GM12864 (cell line): Measurements from ENCODE around the gene ZBTB47.

ENCODE experiments used
- DNase-seq: peaks from one replicate; pipeline ENCODE4 v3.0.0-alpha.2; 2011; ENCODE audit warnings: low read depth
- H3K4me3 ChIP-seq: 2 replicates; pipeline ENCODE4 v1.5.1; 2011; ENCODE audit warnings: mild to moderate bottlenecking, low read depth, low read length, control low read depth
- TF ChIP-seq, protein P1 (sequence below): IDR thresholded peaks from 2 replicates; pipeline ENCODE4 v1.5.1; 2011; ENCODE audit warnings: low read depth, mild to moderate bottlenecking, moderate library complexity, low read length, control low read depth, inconsistent platforms; ENCODE audit errors: missing control alignments

Gene ZBTB47

DNA sequence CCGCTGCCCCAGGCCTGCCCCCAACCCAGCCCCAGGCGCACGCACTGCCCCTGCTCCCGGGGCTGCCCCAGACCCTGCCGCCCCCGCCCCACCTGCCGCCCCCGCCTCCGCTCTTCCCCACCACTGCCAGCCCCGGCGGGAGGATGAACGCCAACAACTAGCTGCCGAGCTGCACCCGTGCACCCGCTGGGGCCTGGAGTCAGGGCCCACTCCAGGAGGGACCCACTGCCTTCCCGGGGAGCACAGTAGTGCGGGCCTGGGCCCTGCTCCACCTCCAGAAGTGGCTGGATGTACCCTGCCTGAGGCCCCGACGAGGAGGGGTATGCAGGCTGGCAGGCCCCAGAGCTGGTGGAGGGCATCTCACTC is 10.9 kb downstream of the ZBTB47 start:
- H3K4me3 ChIP-seq, result no peak overlapping the region
- DNase-seq, result no peak
- TF ChIP-seq, protein P1, sequence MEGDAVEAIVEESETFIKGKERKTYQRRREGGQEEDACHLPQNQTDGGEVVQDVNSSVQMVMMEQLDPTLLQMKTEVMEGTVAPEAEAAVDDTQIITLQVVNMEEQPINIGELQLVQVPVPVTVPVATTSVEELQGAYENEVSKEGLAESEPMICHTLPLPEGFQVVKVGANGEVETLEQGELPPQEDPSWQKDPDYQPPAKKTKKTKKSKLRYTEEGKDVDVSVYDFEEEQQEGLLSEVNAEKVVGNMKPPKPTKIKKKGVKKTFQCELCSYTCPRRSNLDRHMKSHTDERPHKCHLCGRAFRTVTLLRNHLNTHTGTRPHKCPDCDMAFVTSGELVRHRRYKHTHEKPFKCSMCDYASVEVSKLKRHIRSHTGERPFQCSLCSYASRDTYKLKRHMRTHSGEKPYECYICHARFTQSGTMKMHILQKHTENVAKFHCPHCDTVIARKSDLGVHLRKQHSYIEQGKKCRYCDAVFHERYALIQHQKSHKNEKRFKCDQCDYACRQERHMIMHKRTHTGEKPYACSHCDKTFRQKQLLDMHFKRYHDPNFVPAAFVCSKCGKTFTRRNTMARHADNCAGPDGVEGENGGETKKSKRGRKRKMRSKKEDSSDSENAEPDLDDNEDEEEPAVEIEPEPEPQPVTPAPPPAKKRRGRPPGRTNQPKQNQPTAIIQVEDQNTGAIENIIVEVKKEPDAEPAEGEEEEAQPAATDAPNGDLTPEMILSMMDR, result no peak

DNA sequence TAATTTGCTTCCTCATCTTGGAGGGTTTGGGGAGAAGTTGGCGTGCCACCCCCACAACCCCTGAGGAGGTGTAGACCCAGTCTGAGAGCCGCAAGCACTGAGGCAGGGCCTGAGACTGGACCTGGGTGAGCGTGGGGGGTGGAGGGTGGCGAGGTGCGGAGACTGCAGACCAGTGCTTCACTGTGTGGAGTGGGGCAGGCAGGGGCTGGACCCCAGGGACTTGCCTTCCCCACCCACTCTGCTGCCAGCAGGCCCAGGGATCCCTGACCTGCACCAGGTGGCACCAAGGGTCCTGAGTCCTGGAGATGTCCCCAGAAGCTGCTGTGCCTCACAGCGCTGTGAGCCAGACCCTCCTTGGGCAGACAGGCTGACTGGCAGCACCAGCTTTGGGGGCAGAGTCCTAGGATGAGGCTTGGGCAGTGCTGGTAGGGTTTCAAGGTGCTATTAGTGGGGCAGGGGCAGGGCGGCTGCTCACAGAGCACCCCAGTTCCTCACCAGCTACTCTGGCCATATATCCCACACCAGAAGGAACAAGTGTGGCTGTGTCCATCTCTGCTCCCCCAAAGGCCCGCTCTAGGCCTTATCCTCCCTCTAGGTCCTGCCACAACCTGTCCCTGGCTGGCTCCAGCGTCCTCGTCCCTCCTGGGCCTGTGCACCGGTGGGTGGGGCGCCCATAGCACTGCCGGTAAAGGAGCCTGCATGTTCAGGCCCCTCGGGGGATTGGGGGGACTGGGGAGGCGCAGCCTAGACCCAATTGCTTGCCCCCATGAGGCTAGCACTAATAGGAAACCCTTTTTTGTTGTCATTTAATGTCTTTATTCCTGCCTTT is 11.8 kb downstream of the ZBTB47 start:
- H3K4me3 ChIP-seq, result no peak overlapping the region
- no peak for DNase-seq
- TF ChIP-seq, protein P1, result no peak

DNA sequence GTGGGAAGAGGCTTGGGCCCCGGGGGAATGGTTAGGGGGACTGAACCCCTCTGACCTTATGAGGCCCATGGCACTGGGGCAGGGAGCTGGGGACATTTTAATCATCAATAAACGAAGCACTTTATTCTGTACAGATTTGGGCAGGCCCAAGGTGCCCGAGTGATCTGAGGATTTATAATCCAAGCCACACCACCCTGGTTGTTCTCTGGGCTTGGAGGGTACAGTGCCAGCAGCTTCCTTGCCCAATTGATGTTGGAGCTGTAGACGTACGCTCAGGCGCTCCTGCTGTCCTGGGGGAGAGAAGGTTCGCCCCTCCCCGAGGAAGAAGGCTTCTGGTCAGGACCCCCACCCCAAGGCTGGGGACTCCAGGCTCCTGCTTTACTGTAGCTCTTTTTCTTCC is 12.5 kb downstream of the ZBTB47 start:
- no peak overlapping the region for H3K4me3 ChIP-seq
- TF ChIP-seq, protein P1, result no peak
- DNase-seq, result no peak

DNA sequence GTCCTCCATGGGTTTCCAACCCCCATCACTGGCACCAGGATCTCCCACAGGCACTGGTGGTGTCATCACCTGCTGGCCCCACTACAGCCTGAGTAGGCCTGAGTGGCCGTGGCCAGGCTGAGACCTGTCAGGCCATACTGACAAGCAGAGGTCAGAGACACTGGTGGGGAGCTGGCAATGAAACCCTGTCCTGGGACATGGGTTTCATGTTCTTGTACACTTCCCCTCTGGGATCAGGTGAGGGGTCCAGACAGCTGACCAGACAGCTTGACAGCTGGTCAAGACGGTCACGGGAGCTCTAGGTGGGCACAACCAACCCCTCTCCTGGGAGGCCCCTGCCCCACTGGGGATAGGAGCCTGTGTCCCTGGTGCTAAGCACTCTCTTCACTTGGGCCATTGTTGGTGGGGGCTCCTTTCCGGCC is 13.1 kb downstream of the ZBTB47 start:
- no peak for DNase-seq
- H3K4me3 ChIP-seq, result no peak overlapping the region
- TF ChIP-seq, protein P1, result no peak

DNA sequence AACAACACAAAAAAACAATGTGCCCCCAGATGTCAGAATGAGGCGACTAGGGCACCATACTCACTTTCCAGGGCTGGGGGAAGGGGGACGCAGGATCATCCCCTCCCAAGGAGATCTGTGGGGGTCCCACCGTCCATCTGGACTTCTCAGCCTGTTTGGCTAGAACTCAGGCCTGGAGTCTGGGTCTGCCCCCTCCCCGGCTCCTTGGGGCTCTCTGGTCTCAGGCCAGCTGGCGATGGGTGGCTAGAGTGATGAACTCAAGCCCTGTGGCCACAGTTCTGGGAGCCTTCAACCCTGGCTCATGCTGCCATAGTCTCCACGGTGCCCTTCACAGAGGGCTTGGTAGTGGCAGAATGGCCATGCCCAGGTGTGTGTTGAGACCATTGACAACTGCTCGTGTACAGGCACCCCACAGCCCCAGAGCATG is 13.6 kb downstream of the ZBTB47 start:
- TF ChIP-seq, protein P1, result no peak
- H3K4me3 ChIP-seq, result no peak overlapping the region
- DNase-seq, result no peak

DNA sequence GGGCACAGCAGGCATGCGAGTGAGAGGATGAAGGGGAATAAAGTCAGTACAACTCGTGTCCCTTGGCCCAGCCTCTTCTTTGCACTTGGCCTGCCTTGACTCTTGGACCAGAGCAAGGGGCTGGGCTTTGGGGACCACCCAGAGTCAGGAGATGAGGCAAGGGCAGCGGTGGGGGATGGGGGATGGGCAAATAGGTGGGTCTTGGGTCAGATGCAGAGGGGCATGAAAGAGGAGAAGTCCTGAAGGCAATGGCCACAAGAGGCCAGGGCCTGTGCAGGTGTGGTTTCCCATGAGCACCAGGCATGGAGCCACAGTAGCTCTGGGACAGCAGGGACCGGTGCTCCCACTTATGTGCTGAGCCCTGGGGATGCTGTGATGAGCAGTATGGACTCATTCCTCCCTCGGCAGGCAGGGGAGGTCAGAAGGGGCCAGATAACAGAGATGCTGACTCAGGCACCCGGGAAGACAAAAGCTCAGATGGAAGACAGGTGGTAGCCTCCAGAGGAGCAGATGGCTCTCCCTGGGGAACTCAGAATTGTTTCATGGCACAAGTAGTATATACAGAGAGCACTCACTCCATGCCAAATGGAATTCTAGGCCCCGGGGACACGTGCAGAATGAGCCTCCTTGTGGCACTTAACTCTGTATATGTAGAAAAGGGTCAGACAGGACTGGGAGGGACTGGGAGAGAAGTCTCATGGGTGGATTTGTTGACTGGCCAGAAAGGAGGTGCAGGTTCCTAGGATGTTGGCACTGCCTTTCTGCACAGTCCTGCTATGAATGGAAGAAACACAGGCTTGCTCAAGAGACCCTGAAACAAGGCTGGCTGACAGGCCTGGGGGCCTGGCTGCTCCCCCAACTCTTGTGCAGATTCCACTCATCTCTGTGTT is 14.3 kb downstream of the ZBTB47 start:
- H3K4me3 ChIP-seq, result no peak overlapping the region
- no peak for DNase-seq
- TF ChIP-seq, protein P1, result no peak

DNA sequence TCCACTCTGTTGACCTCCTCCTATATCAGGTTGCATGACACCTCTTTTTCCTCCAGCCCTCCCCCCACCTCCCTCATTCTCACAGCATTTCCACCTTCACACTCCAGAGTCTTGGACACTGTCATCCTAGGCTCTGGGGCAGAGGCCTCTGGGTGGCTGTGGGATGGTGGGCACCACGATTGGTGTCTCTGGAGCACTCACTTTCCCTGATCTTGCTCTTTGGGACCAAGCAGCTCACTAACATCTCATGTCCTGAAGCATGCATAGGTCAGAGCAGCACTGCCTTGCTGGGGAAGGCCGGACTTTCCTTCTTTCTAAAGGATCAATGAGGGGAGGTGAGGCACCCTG is 14.9 kb downstream of the ZBTB47 start:
- no peak overlapping the region for H3K4me3 ChIP-seq
- TF ChIP-seq, protein P1, result no peak
- DNase-seq, result no peak
